Measurements from ENCODE around the gene ZNF687. TPM values are rescaled to one million over a fixed set of nuclear protein-coding genes. Genes with fewer than 3 reads are reported as not detected.

Gene ZNF687
- total and polyA plus RNA-seq, 2 donors (not counting 1 experiment from before 2014, with no cell fraction given) = 7.2 to 11.7 TPM

DNA sequence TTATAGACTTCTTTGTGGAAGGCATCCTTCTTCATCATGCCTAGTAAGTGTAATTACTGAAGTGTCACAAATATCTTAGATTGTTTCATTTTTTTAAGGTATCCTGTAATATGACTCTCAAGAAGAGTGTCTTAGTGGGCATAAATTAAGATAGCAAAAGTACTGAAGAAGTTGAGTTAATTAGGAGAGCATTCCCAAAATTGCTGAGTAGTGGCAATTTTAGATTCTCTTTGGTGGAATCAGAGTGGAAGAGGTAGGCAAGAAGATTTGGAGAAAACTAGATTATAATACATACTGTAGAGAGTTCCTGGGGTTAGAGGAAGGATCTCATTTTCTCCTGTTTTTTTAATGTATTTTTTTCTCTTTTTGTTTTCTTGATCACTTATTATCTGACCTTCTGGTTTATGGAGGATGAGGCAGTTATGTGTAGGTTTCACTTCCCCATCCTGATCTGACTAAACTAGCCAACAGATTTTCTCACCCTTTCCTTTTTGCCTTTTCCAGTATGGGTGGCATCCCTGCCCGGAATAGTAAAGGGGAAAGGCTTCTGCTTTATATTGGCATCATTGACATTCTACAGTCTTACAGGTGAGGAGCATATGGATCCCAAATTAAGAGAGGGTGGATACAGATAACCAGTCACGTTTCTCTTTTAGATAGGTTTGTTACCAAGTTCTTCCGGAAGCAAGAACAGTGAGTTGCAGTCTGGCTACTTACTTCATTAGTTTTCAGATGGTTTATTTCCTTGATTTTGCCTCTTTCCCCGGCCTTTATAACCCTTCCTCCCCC, 44.2 kb upstream of the ZNF687 start:
- no peaks in the 10 kb centered on the region for H3K79me2 ChIP-seq (ENCODE audit: control insufficient read depth, insufficient read depth, low read length)
- H3K9ac ChIP-seq (ENCODE audit: insufficient read depth, low read length) = no peak overlapping the region
- TF ChIP-seq, protein P1, sequence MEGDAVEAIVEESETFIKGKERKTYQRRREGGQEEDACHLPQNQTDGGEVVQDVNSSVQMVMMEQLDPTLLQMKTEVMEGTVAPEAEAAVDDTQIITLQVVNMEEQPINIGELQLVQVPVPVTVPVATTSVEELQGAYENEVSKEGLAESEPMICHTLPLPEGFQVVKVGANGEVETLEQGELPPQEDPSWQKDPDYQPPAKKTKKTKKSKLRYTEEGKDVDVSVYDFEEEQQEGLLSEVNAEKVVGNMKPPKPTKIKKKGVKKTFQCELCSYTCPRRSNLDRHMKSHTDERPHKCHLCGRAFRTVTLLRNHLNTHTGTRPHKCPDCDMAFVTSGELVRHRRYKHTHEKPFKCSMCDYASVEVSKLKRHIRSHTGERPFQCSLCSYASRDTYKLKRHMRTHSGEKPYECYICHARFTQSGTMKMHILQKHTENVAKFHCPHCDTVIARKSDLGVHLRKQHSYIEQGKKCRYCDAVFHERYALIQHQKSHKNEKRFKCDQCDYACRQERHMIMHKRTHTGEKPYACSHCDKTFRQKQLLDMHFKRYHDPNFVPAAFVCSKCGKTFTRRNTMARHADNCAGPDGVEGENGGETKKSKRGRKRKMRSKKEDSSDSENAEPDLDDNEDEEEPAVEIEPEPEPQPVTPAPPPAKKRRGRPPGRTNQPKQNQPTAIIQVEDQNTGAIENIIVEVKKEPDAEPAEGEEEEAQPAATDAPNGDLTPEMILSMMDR (conservative IDR thresholded peaks at IDR 0.05 in 1 of 2, IDR thresholded peaks at IDR 0.05 in 1 of 2; ENCODE audit: low read depth in 1 of 2, low read length in 2 of 2) = no peak
- no peak for TF ChIP-seq EZH2 (IDR thresholded peaks at IDR 0.05; ENCODE audit: low read length, missing control alignments)
- H3K27ac ChIP-seq (ENCODE audit: insufficient read depth, low read length) = peak overlapping the region; percentile 24
- H3K36me3 ChIP-seq (ENCODE audit: control insufficient read depth, insufficient read depth, low read length) = peaks cover 23% of the 10 kb centered on the region
- no peaks in the 10 kb centered on the region for H3K9me3 ChIP-seq (ENCODE audit: control insufficient read depth, insufficient read depth, low read depth, low read length)
- no peaks in the 10 kb centered on the region for H4K20me1 ChIP-seq (ENCODE audit: control insufficient read depth, extremely low read depth, insufficient read depth, low read length)
- no peak for DNase-seq (ENCODE audit: low read depth in 2 of 2)
- H3K4me1 ChIP-seq (ENCODE audit: control insufficient read depth, extremely low read depth, insufficient read depth, low read length) = peaks cover 16% of the 10 kb centered on the region
- no peak overlapping the region for H3K4me3 ChIP-seq (replicated peaks in 1 of 4; ENCODE audit: control extremely low read depth in 1 of 4, insufficient read depth in 1 of 4, low read depth in 3 of 4, low read length in 4 of 4)
- no peaks in the 10 kb centered on the region for H3K27me3 ChIP-seq (ENCODE audit: control insufficient read depth, insufficient read depth, low read length)
- peak overlapping the region; percentile 25 for H3K4me2 ChIP-seq (ENCODE audit: extremely low read depth, insufficient read depth, low read length)
- no peak overlapping the region for H2AFZ ChIP-seq (ENCODE audit: low read length)

DNA sequence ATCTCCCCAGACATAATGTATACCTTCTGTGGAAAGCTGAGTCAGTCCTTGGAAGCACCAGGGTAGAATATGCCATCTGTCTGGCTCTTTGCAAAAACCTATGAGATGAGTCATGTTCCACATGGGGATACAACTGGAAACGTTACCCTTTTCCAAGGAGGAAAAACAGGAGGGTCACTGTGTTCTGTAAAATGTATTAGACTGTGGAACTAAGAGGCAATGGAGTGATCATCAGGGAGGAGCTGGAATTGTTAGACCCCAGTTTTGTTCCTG, 43.7 kb upstream of the ZNF687 start:
- H4K20me1 ChIP-seq (ENCODE audit: control insufficient read depth, extremely low read depth, insufficient read depth, low read length) = no peaks in the 10 kb centered on the region
- TF ChIP-seq EZH2 (IDR thresholded peaks at IDR 0.05; ENCODE audit: low read length, missing control alignments) = no peak
- TF ChIP-seq, protein P1 (conservative IDR thresholded peaks at IDR 0.05 in 1 of 2, IDR thresholded peaks at IDR 0.05 in 1 of 2; ENCODE audit: low read depth in 1 of 2, low read length in 2 of 2) = no peak
- H3K27ac ChIP-seq (ENCODE audit: insufficient read depth, low read length) = no peak overlapping the region
- peaks cover 16% of the 10 kb centered on the region for H3K4me1 ChIP-seq (ENCODE audit: control insufficient read depth, extremely low read depth, insufficient read depth, low read length)
- H3K4me3 ChIP-seq (replicated peaks in 1 of 4; ENCODE audit: control extremely low read depth in 1 of 4, insufficient read depth in 1 of 4, low read depth in 3 of 4, low read length in 4 of 4) = no peak overlapping the region
- H3K9ac ChIP-seq (ENCODE audit: insufficient read depth, low read length) = no peak overlapping the region
- no peaks in the 10 kb centered on the region for H3K79me2 ChIP-seq (ENCODE audit: control insufficient read depth, insufficient read depth, low read length)
- no peaks in the 10 kb centered on the region for H3K27me3 ChIP-seq (ENCODE audit: control insufficient read depth, insufficient read depth, low read length)
- H3K4me2 ChIP-seq (ENCODE audit: extremely low read depth, insufficient read depth, low read length) = no peak overlapping the region
- peaks cover 23% of the 10 kb centered on the region for H3K36me3 ChIP-seq (ENCODE audit: control insufficient read depth, insufficient read depth, low read length)
- DNase-seq (ENCODE audit: low read depth in 2 of 2) = peak; percentile 89 to 91
- H3K9me3 ChIP-seq (ENCODE audit: control insufficient read depth, insufficient read depth, low read depth, low read length) = no peaks in the 10 kb centered on the region
- H2AFZ ChIP-seq (ENCODE audit: low read length) = no peak overlapping the region

DNA sequence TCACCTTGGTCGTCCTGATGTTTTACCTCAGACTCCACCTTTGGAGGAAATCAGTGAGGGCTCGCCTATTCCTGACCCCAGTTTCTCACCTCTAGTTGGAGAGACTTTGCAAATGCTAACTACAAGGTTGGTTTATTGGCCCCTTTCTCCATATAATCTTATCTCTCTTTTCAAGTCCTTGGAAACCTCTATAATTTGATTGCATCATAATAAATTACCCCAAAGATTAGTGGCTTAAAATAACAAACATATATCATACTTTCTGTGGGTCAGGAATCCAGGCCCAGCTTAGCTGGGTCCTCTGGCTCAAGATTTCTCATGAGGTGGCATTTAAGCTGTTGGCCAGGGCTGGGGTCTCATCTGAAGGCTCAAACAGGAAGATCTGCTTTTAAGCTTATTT, 39.7 kb upstream of the ZNF687 start:
- Histone ChIP-seq H4K20me1 (ENCODE audit: control insufficient read depth, extremely low read depth, insufficient read depth, low read length) (no peaks in the 10 kb centered on the region), H3K4me1 (ENCODE audit: control insufficient read depth, extremely low read depth, insufficient read depth, low read length) (peaks cover 11% of the 10 kb centered on the region), H2AFZ (ENCODE audit: low read length) (no peak overlapping the region), H3K27ac (ENCODE audit: insufficient read depth, low read length) (no peak overlapping the region), H3K4me3 (replicated peaks in 1 of 4; ENCODE audit: control extremely low read depth in 1 of 4, insufficient read depth in 1 of 4, low read depth in 3 of 4, low read length in 4 of 4) (no peak overlapping the region), H3K9me3 (ENCODE audit: control insufficient read depth, insufficient read depth, low read depth, low read length) (no peaks in the 10 kb centered on the region), H3K4me2 (ENCODE audit: extremely low read depth, insufficient read depth, low read length) (no peak overlapping the region), H3K9ac (ENCODE audit: insufficient read depth, low read length) (no peak overlapping the region), H3K79me2 (ENCODE audit: control insufficient read depth, insufficient read depth, low read length) (no peaks in the 10 kb centered on the region), H3K36me3 (ENCODE audit: control insufficient read depth, insufficient read depth, low read length) (peaks cover 18% of the 10 kb centered on the region), H3K27me3 (ENCODE audit: control insufficient read depth, insufficient read depth, low read length) (no peaks in the 10 kb centered on the region)
- DNase-seq (ENCODE audit: low read depth in 2 of 2) = no peak
- no peak for TF ChIP-seq EZH2 (IDR thresholded peaks at IDR 0.05; ENCODE audit: low read length, missing control alignments)
- TF ChIP-seq, protein P1 (conservative IDR thresholded peaks at IDR 0.05 in 1 of 2, IDR thresholded peaks at IDR 0.05 in 1 of 2; ENCODE audit: low read depth in 1 of 2, low read length in 2 of 2) = no peak

All from fibroblast of lung (primary cell).